ENCODE measurements around the gene CNTRL.
"Not testable (repeated sequence)": the region's sequence is repeated elsewhere in the genome, so short reads cannot be mapped to it uniquely, and the experiment has no call there.

DNA sequence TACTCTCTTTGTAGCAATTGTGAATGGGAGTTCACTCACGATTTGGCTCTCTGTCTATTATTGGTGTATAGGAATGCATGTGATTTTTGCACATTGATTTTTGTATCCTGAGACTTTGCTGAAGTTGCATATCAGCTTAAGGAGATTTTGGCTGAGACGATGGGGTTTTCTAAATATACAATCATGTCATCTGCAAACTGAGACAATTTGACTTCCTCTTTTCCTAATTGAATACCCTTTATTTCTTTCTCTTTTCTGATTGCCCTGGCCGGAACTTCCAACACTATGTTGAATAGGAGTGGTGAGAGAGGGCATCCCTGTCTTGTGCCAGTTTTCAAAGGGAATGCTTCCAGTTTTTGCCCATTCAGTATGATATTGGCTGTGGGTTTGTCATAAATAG lies 54.6 kb downstream of the CNTRL start:
- TF ChIP-seq, protein P1, sequence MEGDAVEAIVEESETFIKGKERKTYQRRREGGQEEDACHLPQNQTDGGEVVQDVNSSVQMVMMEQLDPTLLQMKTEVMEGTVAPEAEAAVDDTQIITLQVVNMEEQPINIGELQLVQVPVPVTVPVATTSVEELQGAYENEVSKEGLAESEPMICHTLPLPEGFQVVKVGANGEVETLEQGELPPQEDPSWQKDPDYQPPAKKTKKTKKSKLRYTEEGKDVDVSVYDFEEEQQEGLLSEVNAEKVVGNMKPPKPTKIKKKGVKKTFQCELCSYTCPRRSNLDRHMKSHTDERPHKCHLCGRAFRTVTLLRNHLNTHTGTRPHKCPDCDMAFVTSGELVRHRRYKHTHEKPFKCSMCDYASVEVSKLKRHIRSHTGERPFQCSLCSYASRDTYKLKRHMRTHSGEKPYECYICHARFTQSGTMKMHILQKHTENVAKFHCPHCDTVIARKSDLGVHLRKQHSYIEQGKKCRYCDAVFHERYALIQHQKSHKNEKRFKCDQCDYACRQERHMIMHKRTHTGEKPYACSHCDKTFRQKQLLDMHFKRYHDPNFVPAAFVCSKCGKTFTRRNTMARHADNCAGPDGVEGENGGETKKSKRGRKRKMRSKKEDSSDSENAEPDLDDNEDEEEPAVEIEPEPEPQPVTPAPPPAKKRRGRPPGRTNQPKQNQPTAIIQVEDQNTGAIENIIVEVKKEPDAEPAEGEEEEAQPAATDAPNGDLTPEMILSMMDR (IDR thresholded peaks at IDR 0.05; ENCODE audit: low read depth, low read length, missing input control) = not testable (repeated sequence)
- not testable (repeated sequence) for TF ChIP-seq REST (IDR thresholded peaks at IDR 0.05); MAX (IDR thresholded peaks at IDR 0.05); NR2F2 (IDR thresholded peaks at IDR 0.05); HNF4A (conservative IDR thresholded peaks at IDR 0.05); JUND (IDR thresholded peaks at IDR 0.05); SP1 (IDR thresholded peaks at IDR 0.05); RXRA (IDR thresholded peaks at IDR 0.05); ATF3 (IDR thresholded peaks at IDR 0.05); HNF4G (IDR thresholded peaks at IDR 0.05); FOXA1 (IDR thresholded peaks at IDR 0.05); YY1 (IDR thresholded peaks at IDR 0.05); TAF1 (conservative IDR thresholded peaks at IDR 0.05); GABPA (IDR thresholded peaks at IDR 0.05 in 1 of 2, conservative IDR thresholded peaks at IDR 0.05 in 1 of 2)

All from liver (tissue), 3 donors.